Measurements from ENCODE around the gene SARDH.

DNA sequence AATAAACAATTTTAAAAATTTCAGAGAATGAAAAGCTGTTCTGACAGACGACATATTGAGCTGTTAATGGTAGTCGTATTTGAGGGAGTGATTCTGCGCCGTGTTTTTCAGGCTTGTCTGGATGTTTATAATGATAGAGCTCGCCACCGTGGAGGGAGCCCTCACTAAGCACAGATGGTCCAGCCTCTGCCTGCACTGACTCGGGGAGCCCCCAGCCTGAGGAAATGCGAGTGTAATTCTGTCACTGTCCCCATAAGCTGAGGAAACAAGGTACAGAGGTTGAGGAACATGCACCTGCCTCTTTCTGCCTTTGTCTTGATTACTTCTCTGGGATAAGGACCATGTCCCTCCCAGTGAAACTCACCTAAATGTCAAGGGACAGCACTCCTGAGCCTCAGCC is 109.4 kb downstream of the SARDH start:
- TF ChIP-seq, protein P1, sequence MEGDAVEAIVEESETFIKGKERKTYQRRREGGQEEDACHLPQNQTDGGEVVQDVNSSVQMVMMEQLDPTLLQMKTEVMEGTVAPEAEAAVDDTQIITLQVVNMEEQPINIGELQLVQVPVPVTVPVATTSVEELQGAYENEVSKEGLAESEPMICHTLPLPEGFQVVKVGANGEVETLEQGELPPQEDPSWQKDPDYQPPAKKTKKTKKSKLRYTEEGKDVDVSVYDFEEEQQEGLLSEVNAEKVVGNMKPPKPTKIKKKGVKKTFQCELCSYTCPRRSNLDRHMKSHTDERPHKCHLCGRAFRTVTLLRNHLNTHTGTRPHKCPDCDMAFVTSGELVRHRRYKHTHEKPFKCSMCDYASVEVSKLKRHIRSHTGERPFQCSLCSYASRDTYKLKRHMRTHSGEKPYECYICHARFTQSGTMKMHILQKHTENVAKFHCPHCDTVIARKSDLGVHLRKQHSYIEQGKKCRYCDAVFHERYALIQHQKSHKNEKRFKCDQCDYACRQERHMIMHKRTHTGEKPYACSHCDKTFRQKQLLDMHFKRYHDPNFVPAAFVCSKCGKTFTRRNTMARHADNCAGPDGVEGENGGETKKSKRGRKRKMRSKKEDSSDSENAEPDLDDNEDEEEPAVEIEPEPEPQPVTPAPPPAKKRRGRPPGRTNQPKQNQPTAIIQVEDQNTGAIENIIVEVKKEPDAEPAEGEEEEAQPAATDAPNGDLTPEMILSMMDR (IDR thresholded peaks at IDR 0.05) = no peak
- TF ChIP-seq POLR2A (IDR thresholded peaks at IDR 0.05) = no peak
